HG02852 (cell line): Measurements from ENCODE around the gene GDPD4.

Experiments
- ATAC-seq: cut with Tn5 transposase; IDR thresholded peaks from one replicate; pipeline ENCODE4 v1.9.1; 2021; ENCODE audit warnings: mild to moderate bottlenecking, moderate library complexity; ENCODE audit not compliant: unreplicated experiment

GDPD4 gene

GRCh38 chr11:77176996-77177395, 124.5 kb downstream of the GDPD4 start:
- ATAC-seq = no peak

GRCh38 chr11:77175869-77176539, 125.5 kb downstream of the GDPD4 start:
- no peak for ATAC-seq

GRCh38 chr11:77175021-77175842, 126.3 kb downstream of the GDPD4 start:
- no peak for ATAC-seq

GRCh38 chr11:77174559-77174958, 126.9 kb downstream of the GDPD4 start:
- no peak for ATAC-seq

GRCh38 chr11:77173494-77173893, 128.0 kb downstream of the GDPD4 start:
- ATAC-seq = no peak

GRCh38 chr11:77172666-77172982, 128.9 kb downstream of the GDPD4 start:
- no peak for ATAC-seq

- ATAC-seq = no peak
Observed at GRCh38 chr11:77171885-77172665, 129.4 kb downstream of the GDPD4 start.

- ATAC-seq = no peak
Observed at GRCh38 chr11:77171254-77171653, 130.2 kb downstream of the GDPD4 start.

GRCh38 chr11:77170107-77170506, 131.4 kb downstream of the GDPD4 start:
- ATAC-seq = no peak

- ATAC-seq = no peak
Observed at GRCh38 chr11:77167791-77168190, 133.7 kb downstream of the GDPD4 start.

- no peak for ATAC-seq
Observed at GRCh38 chr11:77167111-77167626, 134.3 kb downstream of the GDPD4 start.
